Inflammatory macrophage treated with lipopolysaccharide for 1 hour (primary cell): ENCODE results near the gene NRXN3.

Source experiments
- DNase-seq, 2 donors: peaks; one replicate each; pipeline ENCODE4 v3.0.0-alpha.2; 2020 to 2022

The NRXN3 gene

GRCh38 chr14:79614448-79614847 lies 1444.3 kb downstream of the NRXN3 start:
- no peak for DNase-seq

- no peak for DNase-seq
Measured at GRCh38 chr14:79627058-79627457, 1456.9 kb downstream of the NRXN3 start.

GRCh38 chr14:79629411-79630287 lies 1459.5 kb downstream of the NRXN3 start:
- DNase-seq: no peak

- no peak for DNase-seq
Measured at GRCh38 chr14:79630288-79630960, 1460.3 kb downstream of the NRXN3 start.

GRCh38 chr14:79631276-79631675 lies 1461.1 kb downstream of the NRXN3 start:
- no peak for DNase-seq

GRCh38 chr14:79638672-79639266 lies 1468.6 kb downstream of the NRXN3 start:
- no peak for DNase-seq

- DNase-seq: no peak
Measured at GRCh38 chr14:79639613-79640012, 1469.4 kb downstream of the NRXN3 start.

- DNase-seq: no peak
Measured at GRCh38 chr14:79641371-79641770, 1471.2 kb downstream of the NRXN3 start.

- no peak for DNase-seq
Measured at GRCh38 chr14:79643132-79643531, 1473.0 kb downstream of the NRXN3 start.

- no peak for DNase-seq
Measured at GRCh38 chr14:79645753-79646362, 1475.7 kb downstream of the NRXN3 start.

- DNase-seq: no peak
Measured at GRCh38 chr14:79649856-79650255, 1479.7 kb downstream of the NRXN3 start.

- DNase-seq: no peak
Measured at GRCh38 chr14:79652513-79653307, 1482.5 kb downstream of the NRXN3 start.

- DNase-seq: no peak
Measured at GRCh38 chr14:79656056-79656455, 1485.9 kb downstream of the NRXN3 start.

GRCh38 chr14:79656496-79656895 lies 1486.3 kb downstream of the NRXN3 start:
- no peak for DNase-seq

GRCh38 chr14:79658221-79658620 lies 1488.0 kb downstream of the NRXN3 start:
- no peak for DNase-seq

GRCh38 chr14:79658769-79659168 lies 1488.6 kb downstream of the NRXN3 start:
- no peak for DNase-seq

- no peak for DNase-seq
Measured at GRCh38 chr14:79660053-79660939, 1490.1 kb downstream of the NRXN3 start.

- DNase-seq: no peak
Measured at GRCh38 chr14:79661752-79662151, 1491.6 kb downstream of the NRXN3 start.

GRCh38 chr14:79663453-79663852 lies 1493.3 kb downstream of the NRXN3 start:
- DNase-seq: no peak

GRCh38 chr14:79665556-79665955 lies 1495.4 kb downstream of the NRXN3 start:
- no peak for DNase-seq

- no peak for DNase-seq
Measured at GRCh38 chr14:79668951-79669350, 1498.8 kb downstream of the NRXN3 start.
